HEK293T (cell line): ENCODE data around the gene COL12A1.

Experiments
- FOXM1 ChIP-seq: fragments of 450-650 bp; IDR thresholded peaks from 2 replicates; pipeline ENCODE4 v1.6.1; 2017; ENCODE audit warnings: mild to moderate bottlenecking, borderline replicate concordance
- TF ChIP-seq, protein P1 (sequence below): fragments of 450-650 bp; IDR thresholded peaks from 2 replicates; pipeline ENCODE4 v1.6.1; 2016

- no peak for TF ChIP-seq FOXM1
- TF ChIP-seq, protein P1, sequence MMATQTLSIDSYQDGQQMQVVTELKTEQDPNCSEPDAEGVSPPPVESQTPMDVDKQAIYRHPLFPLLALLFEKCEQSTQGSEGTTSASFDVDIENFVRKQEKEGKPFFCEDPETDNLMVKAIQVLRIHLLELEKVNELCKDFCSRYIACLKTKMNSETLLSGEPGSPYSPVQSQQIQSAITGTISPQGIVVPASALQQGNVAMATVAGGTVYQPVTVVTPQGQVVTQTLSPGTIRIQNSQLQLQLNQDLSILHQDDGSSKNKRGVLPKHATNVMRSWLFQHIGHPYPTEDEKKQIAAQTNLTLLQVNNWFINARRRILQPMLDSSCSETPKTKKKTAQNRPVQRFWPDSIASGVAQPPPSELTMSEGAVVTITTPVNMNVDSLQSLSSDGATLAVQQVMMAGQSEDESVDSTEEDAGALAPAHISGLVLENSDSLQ = no peak
Measured at GRCh38 chr6:75210885-75211739, 5.3 kb upstream of the COL12A1 start.
